AG10803 (cell line): Measurements from ENCODE around the gene KCNAB1.
A peak's percentile ranks its signal among the peaks of the same experiment; 100 is the strongest.

Experiments
- DNase-seq: peaks from one replicate; pipeline ENCODE4 v3.0.0; 2010; ENCODE audit warnings: low read depth
- H3K4me3 ChIP-seq: 2 replicates; pipeline ENCODE4 v1.5.1; 2011; ENCODE audit warnings: mild to moderate bottlenecking, low read length, control low read depth
- TF ChIP-seq, protein P1 (sequence below): conservative IDR thresholded peaks from 2 replicates; pipeline ENCODE4 v1.5.1; 2011; ENCODE audit warnings: mild to moderate bottlenecking, low read length, control low read depth, inconsistent platforms

The KCNAB1 gene

DNA sequence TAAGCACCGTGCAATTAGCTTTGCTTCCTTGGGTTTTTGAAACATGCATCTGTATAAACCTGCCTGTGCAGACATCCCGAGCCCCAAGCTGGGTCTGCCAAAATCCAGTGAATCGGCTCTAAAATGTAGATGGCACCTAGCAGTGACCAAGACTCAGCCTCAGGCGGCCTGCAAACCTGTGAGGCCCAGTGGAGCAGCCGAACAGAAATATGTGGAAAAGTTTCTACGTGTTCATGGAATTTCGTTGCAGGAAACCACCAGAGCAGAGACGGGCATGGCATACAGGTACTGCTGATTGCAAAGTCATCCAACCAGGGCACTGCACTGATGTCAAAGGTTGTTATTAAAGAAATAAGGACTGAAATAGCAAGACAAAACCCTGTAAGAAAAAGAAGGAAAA lies 22.8 kb downstream of the KCNAB1 start:
- TF ChIP-seq, protein P1, sequence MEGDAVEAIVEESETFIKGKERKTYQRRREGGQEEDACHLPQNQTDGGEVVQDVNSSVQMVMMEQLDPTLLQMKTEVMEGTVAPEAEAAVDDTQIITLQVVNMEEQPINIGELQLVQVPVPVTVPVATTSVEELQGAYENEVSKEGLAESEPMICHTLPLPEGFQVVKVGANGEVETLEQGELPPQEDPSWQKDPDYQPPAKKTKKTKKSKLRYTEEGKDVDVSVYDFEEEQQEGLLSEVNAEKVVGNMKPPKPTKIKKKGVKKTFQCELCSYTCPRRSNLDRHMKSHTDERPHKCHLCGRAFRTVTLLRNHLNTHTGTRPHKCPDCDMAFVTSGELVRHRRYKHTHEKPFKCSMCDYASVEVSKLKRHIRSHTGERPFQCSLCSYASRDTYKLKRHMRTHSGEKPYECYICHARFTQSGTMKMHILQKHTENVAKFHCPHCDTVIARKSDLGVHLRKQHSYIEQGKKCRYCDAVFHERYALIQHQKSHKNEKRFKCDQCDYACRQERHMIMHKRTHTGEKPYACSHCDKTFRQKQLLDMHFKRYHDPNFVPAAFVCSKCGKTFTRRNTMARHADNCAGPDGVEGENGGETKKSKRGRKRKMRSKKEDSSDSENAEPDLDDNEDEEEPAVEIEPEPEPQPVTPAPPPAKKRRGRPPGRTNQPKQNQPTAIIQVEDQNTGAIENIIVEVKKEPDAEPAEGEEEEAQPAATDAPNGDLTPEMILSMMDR = no peak
- H3K4me3 ChIP-seq = no peak overlapping the region
- no peak for DNase-seq

DNA sequence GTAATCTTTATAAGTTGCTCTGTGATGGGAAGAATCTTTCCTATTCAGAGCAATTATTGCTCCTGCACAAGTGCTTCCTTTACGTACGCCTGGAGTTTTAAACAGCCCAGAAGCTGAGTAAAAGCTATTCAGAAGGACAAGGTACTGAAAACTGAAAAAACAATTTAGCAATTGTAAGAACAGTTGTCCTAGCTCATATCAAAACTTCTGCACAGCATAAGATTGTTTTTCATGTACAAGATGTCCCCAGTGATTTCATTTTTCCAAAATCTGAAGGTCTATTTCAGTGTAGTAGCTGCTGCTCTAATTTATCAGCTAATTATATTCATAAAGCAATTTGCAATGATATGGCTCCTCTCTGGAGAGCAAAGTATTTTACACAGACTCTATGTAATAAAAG lies 23.7 kb downstream of the KCNAB1 start:
- TF ChIP-seq, protein P1 = no peak
- no peak for DNase-seq
- no peak overlapping the region for H3K4me3 ChIP-seq

DNA sequence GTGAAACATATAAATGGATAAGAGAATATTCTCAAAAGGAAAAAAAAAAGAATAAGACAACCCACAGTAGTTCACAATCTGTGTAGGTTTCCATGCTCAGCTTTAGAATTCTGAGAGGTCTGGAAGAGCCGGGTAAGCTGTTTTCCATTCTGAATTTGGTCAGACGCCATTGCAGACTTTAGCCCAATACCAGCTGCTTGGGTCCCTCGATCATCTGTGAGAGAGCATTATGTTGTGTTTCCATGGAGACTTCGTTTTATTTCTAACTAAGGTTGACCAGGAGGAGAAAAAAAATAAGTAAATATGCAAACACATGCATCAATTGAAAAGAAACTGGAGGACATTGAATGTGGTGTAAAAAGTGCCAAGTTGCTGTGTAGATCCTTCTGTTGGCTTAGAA lies 25.5 kb downstream of the KCNAB1 start:
- DNase-seq = no peak
- TF ChIP-seq, protein P1 = no peak
- H3K4me3 ChIP-seq = no peak overlapping the region

DNA sequence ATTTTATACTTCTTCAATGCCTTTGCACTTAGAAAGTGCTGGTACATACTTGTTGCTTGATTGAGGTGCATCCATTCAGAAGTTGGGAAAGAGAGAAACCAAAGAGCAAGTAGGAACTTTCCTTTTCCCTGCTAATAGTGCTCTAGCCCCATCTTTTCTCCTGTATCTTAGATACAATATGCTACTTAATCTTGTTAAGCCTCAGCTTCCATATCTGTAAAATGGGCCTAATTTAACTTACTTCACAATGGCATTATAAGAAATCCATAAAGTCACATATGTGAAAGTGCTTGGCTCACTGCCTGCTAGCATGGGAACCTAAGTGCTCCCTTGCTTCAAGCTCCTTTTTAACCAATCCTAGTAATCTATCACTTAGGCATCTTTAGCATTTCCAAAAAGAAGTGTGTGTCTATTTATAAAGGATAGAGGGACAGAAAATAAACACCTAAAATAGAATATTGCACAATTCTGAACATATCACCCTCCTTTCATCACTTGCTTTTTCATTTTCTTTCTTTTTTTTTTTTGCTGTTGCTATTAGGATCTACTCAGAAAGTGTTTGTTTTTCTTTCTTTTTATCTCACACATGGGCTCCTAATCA lies 28.1 kb downstream of the KCNAB1 start:
- no peak for DNase-seq
- TF ChIP-seq, protein P1 = no peak
- H3K4me3 ChIP-seq = no peak overlapping the region

DNA sequence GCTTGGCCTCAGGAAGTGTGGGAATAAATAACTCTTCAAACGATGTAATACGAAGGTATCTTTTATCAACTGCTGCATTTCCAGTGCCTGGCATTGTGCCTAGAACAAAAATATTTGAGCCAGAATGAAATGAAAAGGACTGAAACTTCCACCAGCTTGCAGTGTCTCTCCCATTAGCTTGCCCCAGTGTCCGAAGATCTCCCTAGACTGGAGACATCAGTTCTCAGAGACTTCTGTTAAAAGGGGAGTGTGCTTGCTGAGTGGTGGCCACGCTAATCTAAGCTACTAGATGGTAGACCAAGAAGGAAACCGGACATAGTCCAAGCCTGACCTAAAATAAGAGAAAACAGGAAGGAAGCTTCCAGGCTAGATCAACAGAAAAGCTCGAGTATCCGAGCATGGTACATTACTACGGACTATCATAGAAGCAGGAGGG lies 28.6 kb downstream of the KCNAB1 start:
- H3K4me3 ChIP-seq = no peak overlapping the region
- TF ChIP-seq, protein P1 = no peak
- peak; percentile 1 for DNase-seq

DNA sequence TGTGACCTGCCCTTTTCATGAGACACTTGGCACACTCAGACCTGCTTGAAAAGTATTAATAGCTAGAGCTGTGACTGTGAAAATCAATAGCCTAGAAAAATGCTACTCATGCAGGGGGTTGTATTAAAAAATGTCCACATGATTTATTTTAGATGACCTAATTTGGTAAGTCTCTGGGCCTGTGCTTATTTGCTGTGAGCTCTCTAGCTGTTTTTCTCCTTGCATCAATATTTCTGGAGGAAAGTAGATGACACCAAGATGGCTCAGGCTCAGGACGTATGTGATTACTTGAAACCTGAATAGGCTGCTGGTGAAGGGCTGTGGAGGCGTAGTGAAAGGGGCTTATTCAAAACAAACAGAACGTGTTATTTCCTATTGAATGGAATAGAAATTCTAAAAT lies 29.5 kb downstream of the KCNAB1 start:
- peak; percentile 15 for DNase-seq
- TF ChIP-seq, protein P1 = no peak
- H3K4me3 ChIP-seq = no peak overlapping the region

DNA sequence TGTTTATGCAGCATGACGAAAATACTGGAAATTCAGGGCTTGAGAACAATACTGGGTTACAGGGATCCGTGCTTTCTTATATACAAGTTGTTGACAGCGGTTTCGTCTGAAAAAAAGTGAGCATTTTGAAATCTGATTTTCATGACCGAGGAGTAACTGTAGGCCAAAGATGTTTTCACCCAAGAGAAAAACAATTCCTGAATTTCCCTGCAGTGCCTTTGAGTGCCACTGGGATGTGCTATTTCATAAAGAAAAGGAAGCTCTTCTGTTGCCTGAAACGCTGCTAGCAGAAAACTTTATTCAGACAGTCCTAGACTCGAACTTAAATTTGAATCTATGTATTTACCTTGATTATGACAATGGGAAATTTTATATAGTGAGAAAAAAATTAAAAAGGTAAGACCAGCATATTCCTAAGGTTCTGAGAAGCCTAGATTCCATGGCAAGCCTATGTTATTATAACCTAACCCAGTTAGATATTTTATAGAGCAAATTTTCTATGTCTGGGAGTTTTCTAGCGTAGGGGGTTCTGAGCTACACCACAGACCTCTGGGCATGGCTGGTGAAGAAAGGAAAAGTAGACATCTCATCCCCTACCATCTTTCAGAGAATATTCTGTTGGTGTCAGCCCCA lies 30.2 kb downstream of the KCNAB1 start:
- no peak overlapping the region for H3K4me3 ChIP-seq
- TF ChIP-seq, protein P1 = peak; percentile 95
- peak; percentile 76 for DNase-seq
